ENCODE results near the gene TKTL1.

- TF ChIP-seq CTCF (optimal IDR thresholded peaks at IDR 0.05 in 1 of 3, IDR thresholded peaks at IDR 0.05 in 1 of 3, conservative IDR thresholded peaks at IDR 0.05 in 1 of 3; ENCODE audit: extremely low read depth in 1 of 3, insufficient read depth in 2 of 3, low read length in 3 of 3) = no peak
- no peak for TF ChIP-seq EZH2 (IDR thresholded peaks at IDR 0.05; ENCODE audit: low read length)
These were observed 27.9 kb downstream of the TKTL1 start for GRCh38 chrX:154323537-154323936.
